DMS79 (cell line): ENCODE data around the gene ARID3B.
"Not testable (repeated sequence)": the region's sequence is repeated elsewhere in the genome, so short reads cannot be mapped to it uniquely, and the experiment has no call there.

Source experiments
- DNase-seq: peaks from one replicate; lab custom pipeline; 2025; lab: John Stamatoyannopoulos, UW

The ARID3B gene

GRCh38 chr15:74571191-74571590 lies 30.2 kb downstream of the ARID3B start:
- no peak for DNase-seq

- DNase-seq, result no peak
Measured at GRCh38 chr15:74573987-74574386, 33.0 kb downstream of the ARID3B start.

GRCh38 chr15:74578496-74578994 lies 37.5 kb downstream of the ARID3B start:
- DNase-seq, result no peak

GRCh38 chr15:74579001-74579400 lies 38.0 kb downstream of the ARID3B start:
- no peak for DNase-seq

- no peak for DNase-seq
Measured at GRCh38 chr15:74580538-74581350, 39.7 kb downstream of the ARID3B start.

- no peak for DNase-seq
Measured at GRCh38 chr15:74584204-74584603, 43.2 kb downstream of the ARID3B start.

GRCh38 chr15:74584779-74585178 lies 43.8 kb downstream of the ARID3B start:
- no peak for DNase-seq

GRCh38 chr15:74585191-74585590 lies 44.2 kb downstream of the ARID3B start:
- DNase-seq, result no peak

- no peak for DNase-seq
Measured at GRCh38 chr15:74585857-74586256, 44.8 kb downstream of the ARID3B start.

GRCh38 chr15:74589826-74590225 lies 48.8 kb downstream of the ARID3B start:
- no peak for DNase-seq

- no peak for DNase-seq
Measured at GRCh38 chr15:74592222-74592621, 51.2 kb downstream of the ARID3B start.

- no peak for DNase-seq
Measured at GRCh38 chr15:74593122-74593521, 52.1 kb downstream of the ARID3B start.

- DNase-seq, result no peak
Measured at GRCh38 chr15:74594455-74594854, 53.4 kb downstream of the ARID3B start.

GRCh38 chr15:74595271-74595670 lies 54.3 kb downstream of the ARID3B start:
- DNase-seq, result no peak

- DNase-seq, result not testable (repeated sequence)
Measured at GRCh38 chr15:74596736-74597135, 55.7 kb downstream of the ARID3B start.

- not testable (repeated sequence) for DNase-seq
Measured at GRCh38 chr15:74597146-74597705, 56.2 kb downstream of the ARID3B start.

- peak; percentile 68 for DNase-seq
Measured at GRCh38 chr15:74598126-74598842, 57.3 kb downstream of the ARID3B start.

- no peak for DNase-seq
Measured at GRCh38 chr15:74599156-74599555, 58.1 kb downstream of the ARID3B start.

- no peak for DNase-seq
Measured at GRCh38 chr15:74603026-74603788, 62.2 kb downstream of the ARID3B start.

GRCh38 chr15:74603789-74604705 lies 63.0 kb downstream of the ARID3B start:
- no peak for DNase-seq
